ENCODE measurements around the gene NTNG1. TPM values are rescaled to one million over a fixed set of nuclear protein-coding genes. Genes with fewer than 3 reads are reported as not detected.

The NTNG1 gene
- total RNA-seq, 1 donor from 2014 or later, result 0.57 TPM

DNA sequence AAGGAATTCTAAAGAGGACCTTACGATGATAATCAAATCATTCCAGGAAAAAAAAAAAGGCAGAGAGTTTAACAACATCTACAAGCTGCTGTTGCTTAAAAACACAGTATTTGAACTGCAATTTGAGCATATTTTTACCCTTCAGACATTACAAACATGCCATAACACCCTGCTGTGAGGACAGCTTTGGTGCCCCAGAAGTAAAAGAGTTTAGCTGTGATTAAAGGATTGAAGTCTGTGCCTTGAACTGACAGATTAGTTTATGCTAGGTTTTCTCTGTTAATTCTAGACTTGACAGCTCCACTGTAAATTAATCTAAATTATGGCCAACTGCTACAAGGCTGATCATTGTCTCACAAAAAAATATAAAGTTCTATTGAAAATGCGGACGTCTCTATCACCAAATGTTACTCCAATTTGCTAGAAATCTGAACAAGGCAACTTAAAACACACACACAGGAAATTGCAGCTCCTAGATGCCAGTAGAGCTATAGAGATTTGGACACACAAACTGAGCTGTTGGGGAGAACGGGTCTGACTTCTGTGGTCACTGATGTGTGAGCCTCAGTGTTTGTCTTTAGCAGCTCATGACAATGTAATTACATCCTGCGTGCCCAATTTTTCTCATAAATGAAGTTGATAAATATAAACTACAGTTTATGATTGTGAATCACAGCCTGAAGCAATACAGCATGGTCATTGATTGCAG lies 217.9 kb downstream of the NTNG1 start:
- intact Hi-C loops (cut with micrococcal nuclease), result no loop called here
- no peak for ATAC-seq
- DNase-seq, result no peak

DNA sequence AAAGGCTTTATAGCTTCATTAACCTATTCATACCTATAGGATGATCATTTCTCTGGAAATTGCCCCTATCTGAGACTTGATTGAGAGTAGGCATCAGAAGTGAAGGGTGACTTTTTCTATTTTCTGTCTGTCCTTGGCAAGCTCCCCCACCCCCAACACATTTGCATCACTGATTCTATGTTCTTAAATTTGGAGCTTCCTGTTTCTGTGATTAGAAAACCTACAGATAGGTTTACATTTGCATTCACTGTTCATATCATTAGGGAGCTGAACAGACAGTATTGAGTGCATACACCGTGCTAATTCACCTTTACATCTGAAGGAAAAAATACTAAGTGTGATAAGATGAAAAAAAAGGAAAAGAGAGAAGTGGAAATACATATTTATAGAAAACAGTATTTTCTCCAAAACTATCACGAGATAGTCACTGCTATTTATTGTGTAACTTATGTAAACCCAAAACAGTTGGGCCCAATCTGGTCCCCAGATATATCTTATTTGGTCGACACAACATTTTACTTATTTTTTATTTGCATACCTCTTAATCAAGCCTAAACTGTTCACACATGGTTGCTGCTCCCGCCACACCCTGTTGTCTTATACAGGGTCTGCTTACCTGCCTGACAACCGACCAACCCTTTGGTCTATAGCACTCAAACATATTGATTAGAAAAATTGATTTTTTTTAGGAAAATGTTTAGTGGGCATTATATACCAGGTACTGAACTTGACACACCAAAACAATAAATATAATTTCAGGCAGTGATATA lies 218.8 kb downstream of the NTNG1 start:
- DNase-seq, result no peak
- no peak for ATAC-seq
- intact Hi-C loops (cut with micrococcal nuclease), result no loop called here

DNA sequence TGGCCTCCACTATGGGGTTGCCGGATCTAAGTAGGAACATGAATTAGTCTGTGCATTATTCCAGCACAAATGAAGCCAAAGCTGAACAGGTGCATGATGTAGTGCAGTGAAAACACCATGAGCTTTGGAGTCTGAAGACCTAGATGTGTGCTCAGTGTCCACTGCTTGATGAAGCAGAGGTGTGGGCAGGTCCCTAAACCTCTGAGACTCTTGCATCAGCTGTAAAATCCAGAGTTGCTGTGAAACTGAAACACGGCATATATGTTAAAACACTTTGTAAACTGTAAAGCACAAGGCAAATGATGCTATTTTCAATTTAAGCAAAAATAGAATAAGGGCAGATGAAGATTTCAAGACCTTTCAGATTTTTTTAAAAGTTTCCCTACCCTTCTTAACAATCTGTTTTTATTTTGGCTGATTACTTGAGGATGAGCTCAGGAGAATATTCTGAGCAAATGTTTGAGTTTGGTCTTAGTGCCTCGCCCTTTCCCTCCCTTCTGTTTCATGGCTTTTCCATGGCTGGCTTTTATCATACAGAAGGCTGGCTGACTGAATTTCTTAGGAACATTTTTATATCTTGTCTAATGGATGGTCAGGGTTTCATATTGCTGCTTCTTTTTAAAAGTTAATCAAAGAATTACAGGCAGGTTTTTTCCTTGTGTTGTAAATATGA lies 221.8 kb downstream of the NTNG1 start:
- no peak for ATAC-seq
- DNase-seq, result no peak
- intact Hi-C loops (cut with micrococcal nuclease), result no loop called here

DNA sequence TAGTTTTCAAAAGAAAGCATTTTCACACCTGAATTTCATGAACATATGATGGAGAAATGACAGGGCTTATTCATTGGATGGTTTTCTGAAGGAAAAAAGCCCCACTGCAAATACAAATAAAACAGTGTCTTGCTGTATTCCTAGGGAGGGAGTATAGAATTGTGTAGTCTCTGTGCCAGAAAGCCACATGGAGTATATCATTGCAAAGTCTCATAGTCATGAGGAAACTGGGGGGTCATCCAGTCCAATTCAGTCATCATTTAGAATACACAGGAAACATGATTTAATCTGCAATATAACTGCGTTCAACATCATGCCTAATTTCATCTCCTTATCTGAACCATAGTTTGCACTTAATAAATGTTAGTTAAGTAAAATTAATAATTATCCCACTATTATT lies 222.3 kb downstream of the NTNG1 start:
- intact Hi-C loops (cut with micrococcal nuclease), result no loop called here
- no peak for ATAC-seq
- DNase-seq, result no peak

DNA sequence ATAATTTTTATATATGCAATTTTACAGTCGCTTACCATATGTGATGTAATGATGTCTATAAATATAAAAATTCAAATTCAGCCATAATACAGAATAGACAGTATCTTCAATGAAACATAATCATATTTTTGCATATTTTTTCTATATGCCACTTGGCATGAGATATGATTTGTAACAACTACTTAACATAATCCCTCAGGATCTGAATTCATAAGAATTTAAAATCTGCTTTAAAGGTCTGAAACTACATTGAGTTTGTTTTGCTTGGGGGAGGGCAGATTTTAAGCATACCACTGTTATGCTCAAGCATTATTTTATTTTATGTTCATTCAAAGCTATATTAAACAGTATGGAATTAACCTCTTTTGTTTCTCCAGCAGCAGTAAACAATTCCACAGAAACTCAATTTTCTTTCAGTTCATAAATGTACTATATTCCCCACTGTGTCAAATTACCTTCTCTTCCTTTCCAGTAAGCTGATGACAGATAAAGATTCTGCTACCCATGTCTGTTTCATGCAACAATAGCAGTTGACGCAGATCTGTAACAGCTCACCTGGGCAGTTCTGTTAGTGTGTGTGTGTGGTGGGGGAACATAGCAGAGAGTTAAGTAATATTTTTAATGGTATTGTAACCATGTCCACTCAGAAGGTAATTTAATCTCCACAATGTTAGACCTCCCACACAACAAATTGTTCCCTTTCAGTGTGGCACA lies 224.8 kb downstream of the NTNG1 start:
- DNase-seq, result no peak
- no peak for ATAC-seq
- intact Hi-C loops (cut with micrococcal nuclease), result no loop called here

DNA sequence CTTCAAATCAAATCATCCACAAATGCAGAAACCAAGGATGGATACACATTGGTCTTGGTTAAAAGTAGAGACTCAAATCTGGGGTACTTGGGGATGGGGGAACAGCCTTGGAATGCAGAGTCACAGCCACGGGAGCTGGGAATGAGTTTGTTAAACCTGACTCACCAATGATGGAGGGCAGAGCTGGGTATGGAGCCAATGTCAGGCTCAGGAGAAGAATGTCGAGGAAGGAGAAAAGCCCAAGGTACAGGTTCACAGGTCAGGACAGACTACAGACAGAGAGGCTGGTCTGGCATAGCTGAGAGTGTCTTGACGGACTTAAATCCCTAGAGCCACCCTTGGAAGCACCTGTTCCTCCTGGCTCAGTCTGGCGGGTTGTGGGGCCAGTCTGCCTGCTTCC lies 237.6 kb downstream of the NTNG1 start:
- DNase-seq, result no peak
- no peak for ATAC-seq
- intact Hi-C loops (cut with micrococcal nuclease), result no loop called here

- ATAC-seq (no peak), DNase-seq (no peak)
- intact Hi-C loops (cut with micrococcal nuclease), result no loop called here
These were observed 238.0 kb downstream of the NTNG1 start for GRCh38 chr1:107378866-107379265.

DNA sequence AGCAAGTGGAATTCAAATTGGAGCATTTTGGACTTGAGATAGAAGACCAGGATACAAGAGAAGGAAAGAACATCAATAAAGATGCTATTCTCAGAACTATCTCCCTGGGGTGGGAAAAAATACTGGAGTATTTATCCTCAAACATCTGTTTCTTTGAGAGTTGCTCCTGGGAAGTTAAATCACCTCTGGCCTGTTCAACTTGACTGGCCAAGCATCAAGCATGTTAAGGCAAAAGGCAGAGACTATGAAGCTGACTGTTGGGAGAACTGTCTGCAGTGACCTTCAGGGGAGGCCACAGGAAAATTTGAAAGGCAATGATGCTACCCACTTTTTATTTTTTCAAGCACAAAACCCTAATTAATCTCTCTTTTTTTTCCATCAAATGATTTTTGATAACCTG lies 239.0 kb downstream of the NTNG1 start:
- no peak for DNase-seq
- ATAC-seq, result no peak
- intact Hi-C loops (cut with micrococcal nuclease), result no loop called here

- ATAC-seq (no peak), DNase-seq (no peak)
- intact Hi-C loops (cut with micrococcal nuclease), result no loop called here
These were observed 248.9 kb downstream of the NTNG1 start for GRCh38 chr1:107389410-107390396.

DNA sequence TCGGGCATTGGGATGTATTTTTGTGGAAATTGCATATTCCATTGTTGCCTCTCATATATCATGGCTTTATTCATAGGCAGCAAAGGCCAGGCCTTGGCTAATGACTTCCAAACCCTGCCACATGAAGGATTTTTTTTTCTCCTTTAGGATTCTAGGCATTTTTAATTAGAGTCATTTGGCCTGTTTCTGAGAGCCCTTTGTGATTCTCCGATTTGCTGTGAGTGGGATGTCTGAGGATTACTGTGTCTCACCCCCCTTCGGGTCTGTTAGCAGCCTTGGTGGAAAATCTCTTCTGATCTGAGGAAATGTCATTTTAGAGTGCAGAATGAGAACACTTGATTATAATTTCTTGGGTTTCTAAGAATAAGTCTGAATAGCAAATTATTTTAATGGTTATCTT lies 253.5 kb downstream of the NTNG1 start:
- intact Hi-C loops (cut with micrococcal nuclease), result no loop called here
- ATAC-seq, result no peak
- DNase-seq, result no peak

- DNase-seq (no peak), ATAC-seq (no peak)
- intact Hi-C loops (cut with micrococcal nuclease), result no loop called here
These were observed 260.9 kb downstream of the NTNG1 start for GRCh38 chr1:107401704-107402103.

DNA sequence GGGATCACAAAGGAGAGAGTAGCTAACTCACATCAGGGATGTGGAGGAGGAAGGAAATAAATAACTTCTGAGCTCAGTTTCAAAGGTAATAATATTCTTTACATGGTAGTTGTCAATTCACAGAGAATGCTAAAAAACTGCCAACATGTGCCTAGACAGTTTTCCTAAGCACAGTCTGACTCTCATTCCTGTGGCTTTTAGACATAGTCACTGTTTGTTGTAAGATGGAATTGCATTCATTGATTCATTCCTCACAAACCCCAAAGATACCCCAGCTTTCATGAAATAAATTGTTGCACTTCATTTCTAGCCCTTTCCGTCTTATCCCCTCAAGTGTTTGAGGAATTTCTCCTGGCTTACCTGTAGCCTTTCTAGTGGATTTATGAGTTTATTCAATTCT lies 263.9 kb downstream of the NTNG1 start:
- ATAC-seq, result no peak
- intact Hi-C loops (cut with micrococcal nuclease), result no loop called here
- DNase-seq, result no peak

- no peak for DNase-seq
- ATAC-seq, result no peak
- intact Hi-C loops (cut with micrococcal nuclease), result no loop called here
These were observed 264.4 kb downstream of the NTNG1 start for GRCh38 chr1:107405236-107405635.

GRCh38 chr1:107407011-107407410 lies 266.2 kb downstream of the NTNG1 start:
- DNase-seq, result no peak
- intact Hi-C loops (cut with micrococcal nuclease), result no loop called here

GRCh38 chr1:107413546-107413945 lies 272.7 kb downstream of the NTNG1 start:
- intact Hi-C loops (cut with micrococcal nuclease), result no loop called here
- ATAC-seq (no peak), DNase-seq (no peak)

More at GRCh38 chr1:107407011-107407410, 266.2 kb downstream of the NTNG1 start:
- no peak for ATAC-seq

- ATAC-seq (no peak), DNase-seq (no peak)
- intact Hi-C loops (cut with micrococcal nuclease), result no loop called here
These were observed 273.1 kb downstream of the NTNG1 start for GRCh38 chr1:107413951-107414350.

DNA sequence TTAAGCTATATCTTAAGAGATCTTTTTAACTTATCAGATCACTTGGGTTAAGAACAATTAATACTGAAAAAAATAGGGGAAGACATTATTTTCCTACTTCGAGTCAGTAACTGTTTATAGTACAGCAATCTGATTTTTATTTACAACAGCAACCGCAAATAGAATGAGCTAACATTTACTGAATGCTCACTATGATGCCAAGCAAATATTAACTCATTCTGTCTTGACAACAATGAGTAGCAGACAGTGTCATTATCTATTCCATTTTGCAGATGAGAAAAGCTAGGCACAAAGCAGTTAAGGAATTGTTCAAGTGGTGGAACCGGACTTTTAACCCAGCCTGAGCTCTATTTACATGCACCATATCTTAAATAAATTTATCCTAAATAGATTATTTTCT lies 273.7 kb downstream of the NTNG1 start:
- intact Hi-C loops (cut with micrococcal nuclease), result no loop called here
- ATAC-seq (no peak), DNase-seq (no peak)

GRCh38 chr1:107415241-107415640 lies 274.4 kb downstream of the NTNG1 start:
- ATAC-seq (no peak), DNase-seq (no peak)
- intact Hi-C loops (cut with micrococcal nuclease), result no loop called here

- DNase-seq (no peak), ATAC-seq (no peak)
- intact Hi-C loops (cut with micrococcal nuclease), result no loop called here
These were observed 278.2 kb downstream of the NTNG1 start for GRCh38 chr1:107419003-107419402.
